HAP-1 (cell line): Measurements from ENCODE around the gene CCDC7.
"Not testable (repeated sequence)": the region's sequence is repeated elsewhere in the genome, so short reads cannot be mapped to it uniquely, and the experiment has no call there.

ENCODE experiments used
- DNase-seq, 2 experiments: peaks; one replicate each; pipeline ENCODE4 v3.0.0-alpha.2; 2016 to 2020; ENCODE audit warnings: low spot score in 2 of 2
- H3K27me3 ChIP-seq: fragments of 250-450 bp; sonication (Bioruptor Pico); 2 replicates; pipeline ENCODE4 v1.5.1; 2020; ENCODE audit warnings: low read depth, mild to moderate bottlenecking, moderate library complexity
- H3K36me3 ChIP-seq: fragments of 250-450 bp; sonication (Bioruptor Pico); replicated peaks from 2 replicates; pipeline ENCODE4 v1.5.1; 2020; ENCODE audit warnings: mild to moderate bottlenecking
- H3K4me1 ChIP-seq: fragments of 250-450 bp; sonication (Bioruptor Pico); 2 replicates; pipeline ENCODE4 v1.5.1; 2020; ENCODE audit warnings: mild to moderate bottlenecking
- H3K4me3 ChIP-seq: fragments of 250-450 bp; sonication (Bioruptor Pico); 2 replicates; pipeline ENCODE4 v1.5.1; 2020; ENCODE audit warnings: mild to moderate bottlenecking, moderate library complexity
- H3K9me3 ChIP-seq: fragments of 250-450 bp; sonication (Bioruptor Pico); 2 replicates; pipeline ENCODE4 v1.5.1; 2020; ENCODE audit warnings: mild to moderate bottlenecking, moderate library complexity
- in situ Hi-C: fragments of 300-500 bp; cut with MboI; formaldehyde crosslinking; loops from 3 replicates; pipeline ENCODE4 v1.14.3; 2020; ENCODE audit warnings: low sequenced_read_pairs, inconsistent platforms, mixed read lengths

CCDC7 gene

GRCh38 chr10:32797393-32797792, 351.5 kb downstream of the CCDC7 start:
- H3K4me3 ChIP-seq, H3K27me3 ChIP-seq, H3K9me3 ChIP-seq, H3K4me1 ChIP-seq, H3K36me3 ChIP-seq, in situ Hi-C loops, DNase-seq: not testable (repeated sequence)

DNA sequence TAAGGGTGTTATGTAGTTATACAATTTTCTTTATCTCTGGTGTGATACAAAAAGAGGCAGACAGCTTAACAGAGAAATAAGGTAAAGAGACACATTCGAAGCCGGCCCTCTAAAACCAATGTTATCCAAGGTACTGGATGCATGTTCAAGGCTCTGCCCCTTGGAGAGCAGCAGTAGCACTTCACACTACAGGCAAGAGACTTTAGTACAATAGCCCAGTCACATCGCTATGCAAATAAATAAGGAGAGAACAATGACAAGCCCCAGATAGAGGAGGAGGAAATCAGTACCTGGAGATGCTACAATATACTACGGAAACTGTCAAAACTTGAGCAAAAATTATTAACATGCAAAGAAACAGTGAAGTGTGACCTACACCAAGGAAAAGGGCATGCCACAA, 401.0 kb downstream of the CCDC7 start:
- in situ Hi-C loops = no loop called here
- no peak for DNase-seq
- no peaks in the 10 kb centered on the region for H3K36me3 ChIP-seq
- H3K27me3 ChIP-seq = peaks cover 5% of the 10 kb centered on the region
- no peaks in the 10 kb centered on the region for H3K4me1 ChIP-seq
- H3K9me3 ChIP-seq = no peaks in the 10 kb centered on the region
- H3K4me3 ChIP-seq = no peak overlapping the region

GRCh38 chr10:32851301-32851700, 405.4 kb downstream of the CCDC7 start:
- in situ Hi-C loops = no loop called here
- no peak for DNase-seq
- no peaks in the 10 kb centered on the region for H3K4me1 ChIP-seq
- H3K4me3 ChIP-seq = no peak overlapping the region
- no peaks in the 10 kb centered on the region for H3K9me3 ChIP-seq
- H3K36me3 ChIP-seq = no peaks in the 10 kb centered on the region
- 0 out of 2 replicates have a peak, but pooled peaks cover 3% of the 10 kb centered on the region for H3K27me3 ChIP-seq

DNA sequence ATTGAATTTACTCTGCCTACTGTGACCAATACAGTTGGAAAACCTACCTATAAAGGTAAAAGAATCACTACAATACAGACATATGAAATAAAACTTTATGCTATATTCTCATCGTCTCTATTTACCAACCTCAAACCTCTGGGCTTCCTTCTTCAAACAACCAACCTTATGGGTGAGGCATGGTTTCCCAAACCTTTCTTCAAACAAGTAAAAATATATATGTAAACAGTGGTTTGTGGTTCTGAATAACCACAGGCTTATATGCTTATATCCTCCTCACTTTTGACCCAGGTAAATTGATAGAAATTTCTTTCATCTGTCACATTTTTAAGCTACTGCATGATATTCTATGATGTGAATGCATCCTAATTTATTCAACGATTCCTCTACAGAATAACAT, 408.5 kb downstream of the CCDC7 start:
- in situ Hi-C loops = no loop called here
- Histone ChIP-seq H3K4me1 (no peaks in the 10 kb centered on the region), H3K36me3 (no peaks in the 10 kb centered on the region), H3K9me3 (no peaks in the 10 kb centered on the region), H3K4me3 (no peak overlapping the region), H3K27me3 (0 out of 2 replicates have a peak, but pooled peaks cover 3% of the 10 kb centered on the region)
- DNase-seq = no peak

DNA sequence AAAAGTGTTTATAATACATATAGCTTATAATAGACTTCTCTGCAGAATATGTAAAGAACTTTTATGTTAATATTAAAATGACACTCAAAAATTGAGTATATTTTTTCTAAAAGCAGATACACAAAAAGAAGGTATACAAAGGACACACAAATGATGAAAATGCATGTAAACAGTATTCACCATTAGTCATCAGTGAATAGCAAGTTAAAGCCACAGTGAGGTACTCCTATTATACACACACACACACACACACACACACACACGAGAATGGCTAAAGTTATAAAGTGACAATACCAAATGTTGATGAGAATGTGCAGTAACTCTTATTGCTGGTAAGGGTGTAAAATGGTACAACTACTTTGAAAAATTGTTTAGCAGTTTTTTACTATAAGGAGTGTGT, 419.2 kb downstream of the CCDC7 start:
- H3K4me1 ChIP-seq = no peaks in the 10 kb centered on the region
- no peak for DNase-seq
- no peak overlapping the region for H3K4me3 ChIP-seq
- no peaks in the 10 kb centered on the region for H3K9me3 ChIP-seq
- H3K27me3 ChIP-seq = no peaks in the 10 kb centered on the region
- no peaks in the 10 kb centered on the region for H3K36me3 ChIP-seq
- in situ Hi-C loops = no loop called here

- H3K36me3 ChIP-seq = no peaks in the 10 kb centered on the region
- in situ Hi-C loops = no loop called here
- H3K9me3 ChIP-seq = no peaks in the 10 kb centered on the region
- no peaks in the 10 kb centered on the region; the same call in 1 of the 2 replicates for H3K4me1 ChIP-seq
- H3K27me3 ChIP-seq = no peaks in the 10 kb centered on the region
- no peak for DNase-seq
- no peak overlapping the region for H3K4me3 ChIP-seq
Measured at GRCh38 chr10:32877915-32878314, 432.0 kb downstream of the CCDC7 start.

- no peaks in the 10 kb centered on the region for H3K9me3 ChIP-seq
- H3K4me1 ChIP-seq = no peaks in the 10 kb centered on the region; the same call in 1 of the 2 replicates
- in situ Hi-C loops = no loop called here
- no peak overlapping the region for H3K4me3 ChIP-seq
- H3K27me3 ChIP-seq = no peaks in the 10 kb centered on the region
- peak in 1 of 2 experiments; percentile 36 for DNase-seq
- H3K36me3 ChIP-seq = no peaks in the 10 kb centered on the region
Measured at GRCh38 chr10:32878646-32879045, 432.7 kb downstream of the CCDC7 start.

- H3K4me3 ChIP-seq = no peak overlapping the region
- DNase-seq = no peak
- in situ Hi-C loops = no loop called here
- H3K27me3 ChIP-seq = no peaks in the 10 kb centered on the region
- no peaks in the 10 kb centered on the region; the same call in 1 of the 2 replicates for H3K4me1 ChIP-seq
- no peaks in the 10 kb centered on the region for H3K9me3 ChIP-seq
- H3K36me3 ChIP-seq = no peaks in the 10 kb centered on the region
Measured at GRCh38 chr10:32882076-32882475, 436.1 kb downstream of the CCDC7 start.

GRCh38 chr10:32887481-32887880, 441.5 kb downstream of the CCDC7 start:
- Histone ChIP-seq H3K4me1 (no peaks in the 10 kb centered on the region), H3K9me3 (no peaks in the 10 kb centered on the region), H3K36me3 (no peaks in the 10 kb centered on the region), H3K4me3 (no peak overlapping the region), H3K27me3 (no peaks in the 10 kb centered on the region)
- DNase-seq = no peak
- in situ Hi-C loops = no loop called here

DNA sequence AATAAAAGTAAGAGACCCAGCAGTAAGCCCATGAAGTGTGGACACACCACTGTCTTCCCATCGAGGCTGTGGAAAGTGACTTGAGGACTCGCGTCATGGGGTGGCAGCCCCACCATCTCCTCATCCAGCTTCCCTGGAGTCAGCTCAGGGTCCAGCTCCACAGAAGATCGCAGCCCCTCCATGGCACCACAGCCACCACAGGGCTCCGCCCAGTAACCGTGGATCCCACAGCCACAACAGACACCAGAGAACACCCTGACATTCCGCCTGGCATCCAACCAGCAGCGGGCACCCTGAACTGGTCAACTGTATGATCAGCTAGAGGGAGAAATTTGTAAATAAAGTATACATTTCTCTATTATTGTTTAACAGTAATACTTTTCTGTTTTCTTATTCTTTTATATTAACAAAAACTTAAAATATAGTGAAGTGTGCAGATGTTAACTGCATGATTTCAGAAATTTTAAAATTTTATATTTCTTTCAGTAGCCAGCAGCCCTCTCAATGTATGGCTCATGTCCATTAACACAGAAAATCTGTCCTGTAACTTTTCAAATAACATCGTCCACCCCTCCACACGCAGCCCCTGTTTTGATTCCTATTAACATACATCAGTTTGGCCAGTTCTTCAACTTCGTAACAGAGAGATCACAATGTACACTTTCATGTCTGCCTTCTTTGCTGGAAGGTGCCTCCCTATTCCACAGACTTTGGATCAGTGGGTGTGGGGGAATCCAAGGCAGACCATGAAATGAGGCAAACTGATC, 442.4 kb downstream of the CCDC7 start:
- in situ Hi-C loops = no loop called here
- no peaks in the 10 kb centered on the region for H3K4me1 ChIP-seq

DNA sequence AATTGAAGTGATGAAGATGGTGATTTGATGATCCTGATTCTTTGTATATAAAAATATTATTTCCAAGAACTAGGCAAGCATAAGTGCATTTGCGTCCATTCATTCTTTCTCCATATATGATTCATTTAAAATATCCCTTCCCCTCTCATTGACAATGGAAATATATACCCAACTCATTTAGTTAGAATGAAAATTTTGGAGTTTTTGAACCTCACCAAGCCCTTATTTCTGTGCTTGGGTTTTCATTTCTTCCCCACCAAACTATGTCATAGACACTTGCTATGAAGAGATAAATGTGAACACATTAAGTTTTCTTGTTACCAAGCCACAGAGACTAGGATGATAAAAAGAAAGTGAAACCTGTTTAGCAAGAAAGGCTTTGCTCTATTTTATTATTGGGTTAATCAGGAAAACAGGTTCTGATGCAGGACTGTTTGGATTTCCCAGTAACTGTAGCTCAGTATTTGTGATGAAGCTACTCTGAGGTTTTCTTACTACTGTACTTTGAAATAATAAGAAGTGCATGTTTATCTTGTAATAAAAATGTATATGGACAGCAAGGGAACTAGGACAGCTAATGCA, 443.8 kb downstream of the CCDC7 start:
- H3K36me3 ChIP-seq = no peaks in the 10 kb centered on the region
- in situ Hi-C loops = no loop called here
- DNase-seq = no peak
- H3K4me1 ChIP-seq = no peaks in the 10 kb centered on the region
- H3K9me3 ChIP-seq = no peaks in the 10 kb centered on the region
- H3K27me3 ChIP-seq = no peaks in the 10 kb centered on the region
- no peak overlapping the region for H3K4me3 ChIP-seq

More for the DNA sequence above, 442.4 kb downstream of the CCDC7 start:
- no peak overlapping the region for H3K4me3 ChIP-seq
- H3K9me3 ChIP-seq = no peaks in the 10 kb centered on the region
- no peak for DNase-seq
- H3K27me3 ChIP-seq = no peaks in the 10 kb centered on the region
- H3K36me3 ChIP-seq = no peaks in the 10 kb centered on the region

- Histone ChIP-seq H3K36me3 (no peaks in the 10 kb centered on the region), H3K27me3 (no peaks in the 10 kb centered on the region), H3K4me3 (no peak overlapping the region), H3K9me3 (no peaks in the 10 kb centered on the region), H3K4me1 (no peaks in the 10 kb centered on the region)
- in situ Hi-C loops = no loop called here
- no peak for DNase-seq
Measured at GRCh38 chr10:32890444-32890843, 444.5 kb downstream of the CCDC7 start.

DNA sequence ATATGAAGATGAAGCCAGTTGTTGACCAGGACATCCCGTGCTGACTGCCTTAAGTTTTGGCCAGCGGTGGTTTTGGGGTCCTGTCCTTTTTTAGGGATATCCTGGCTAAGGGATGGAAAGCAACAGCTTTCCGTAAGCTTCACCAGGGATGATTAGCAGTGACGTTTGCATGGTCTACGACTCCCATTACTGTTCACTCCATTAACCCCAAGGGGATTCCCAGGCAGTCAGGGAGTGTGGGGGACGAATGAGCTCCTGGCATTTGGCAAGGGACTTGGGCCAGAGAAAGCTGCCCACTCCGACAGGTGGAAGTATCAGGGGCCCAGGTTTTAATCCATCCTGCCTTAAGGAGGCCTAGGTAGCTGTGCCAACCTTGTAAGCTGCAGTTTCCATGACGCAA, 445.3 kb downstream of the CCDC7 start:
- Histone ChIP-seq H3K4me1 (no peaks in the 10 kb centered on the region), H3K9me3 (no peaks in the 10 kb centered on the region), H3K27me3 (no peaks in the 10 kb centered on the region), H3K36me3 (peaks cover 5% of the 10 kb centered on the region), H3K4me3 (no peak overlapping the region)
- in situ Hi-C loops = no loop called here
- no peak for DNase-seq

- Histone ChIP-seq H3K9me3 (no peaks in the 10 kb centered on the region), H3K36me3 (peaks cover 17% of the 10 kb centered on the region), H3K4me1 (no peaks in the 10 kb centered on the region), H3K27me3 (no peaks in the 10 kb centered on the region), H3K4me3 (no peak overlapping the region)
- in situ Hi-C loops = no loop called here
- no peak for DNase-seq
Measured at GRCh38 chr10:32893434-32893833, 447.5 kb downstream of the CCDC7 start.
